Mesodermal cell (in vitro differentiated cells): ENCODE measurements around the gene DOCK1.

ENCODE experiments used
- H3K27ac ChIP-seq: 2 replicates; pipeline ENCODE4 v1.7.0; 2013; ENCODE audit warnings: mild to moderate bottlenecking, low read depth, low read length, moderate library complexity; ENCODE audit not compliant: severe bottlenecking
- H3K36me3 ChIP-seq: 2 replicates; pipeline ENCODE4 v1.7.1; 2013; ENCODE audit warnings: mild to moderate bottlenecking, low read length, moderate library complexity; ENCODE audit not compliant: control insufficient read depth, insufficient read depth
- H3K4me1 ChIP-seq: one replicate; pipeline ENCODE4 v1.7.1; 2013; ENCODE audit warnings: mild to moderate bottlenecking, low read length; ENCODE audit not compliant: insufficient read depth, control insufficient read depth, poor library complexity, severe bottlenecking
- H3K4me3 ChIP-seq: 2 replicates; pipeline ENCODE4 v1.7.0; 2013; ENCODE audit warnings: low read length, control low read depth, mild to moderate bottlenecking; ENCODE audit not compliant: insufficient read depth, poor library complexity, severe bottlenecking; ENCODE audit errors: extremely low read depth
- H3K9me3 ChIP-seq: 2 replicates; pipeline ENCODE4 v1.7.1; 2013; ENCODE audit warnings: mild to moderate bottlenecking, low read length, moderate library complexity; ENCODE audit not compliant: control insufficient read depth
- WGBS, 2 experiments: methylation state at CpG; one replicate each; pipeline ENCODE4 v1.1.5; 2013; ENCODE audit warnings: missing lambda C conversion rate in 2 of 2; ENCODE audit not compliant: insufficient coverage in 2 of 2; 5-methylcytosine and 5-hydroxymethylcytosine counted together

Gene DOCK1

DNA sequence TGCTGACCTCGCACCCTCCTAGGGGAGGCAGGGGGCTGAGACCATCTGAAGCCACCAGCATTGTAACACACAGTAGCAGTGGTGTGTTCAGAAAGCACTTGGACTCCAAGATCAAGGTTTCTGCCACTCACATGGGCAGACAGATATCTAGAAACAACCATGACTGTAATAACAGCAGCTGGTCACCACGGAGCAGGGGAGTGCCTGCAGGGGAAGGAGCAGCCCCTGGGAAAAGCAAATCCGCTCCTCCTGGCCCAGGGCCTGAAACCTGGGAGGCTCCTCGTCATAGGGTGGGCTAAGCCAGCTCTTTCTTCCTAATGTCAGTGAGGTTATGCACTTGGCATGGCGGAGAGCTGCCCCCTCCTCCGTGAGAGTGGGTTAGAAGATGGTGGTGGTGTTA is 409.6 kb downstream of the DOCK1 start:
- peaks cover 5% of the 10 kb centered on the region for H3K4me1 ChIP-seq
- H3K36me3 ChIP-seq, result no peaks in the 10 kb centered on the region
- no peak overlapping the region for H3K27ac ChIP-seq
- no peak overlapping the region for H3K4me3 ChIP-seq
- WGBS, 2 experiments, result 84 to 100% methylated on average over 4 of the region's 6 CpGs
- no peaks in the 10 kb centered on the region for H3K9me3 ChIP-seq

GRCh38 chr10:127315888-127316287 is 410.7 kb downstream of the DOCK1 start:
- peaks cover 5% of the 10 kb centered on the region for H3K4me1 ChIP-seq
- no peaks in the 10 kb centered on the region for H3K9me3 ChIP-seq
- H3K4me3 ChIP-seq, result no peak overlapping the region
- H3K27ac ChIP-seq, result no peak overlapping the region
- 100% methylated on average over 2 of the region's 5 CpGs for WGBS, 2 experiments
- no peaks in the 10 kb centered on the region for H3K36me3 ChIP-seq

DNA sequence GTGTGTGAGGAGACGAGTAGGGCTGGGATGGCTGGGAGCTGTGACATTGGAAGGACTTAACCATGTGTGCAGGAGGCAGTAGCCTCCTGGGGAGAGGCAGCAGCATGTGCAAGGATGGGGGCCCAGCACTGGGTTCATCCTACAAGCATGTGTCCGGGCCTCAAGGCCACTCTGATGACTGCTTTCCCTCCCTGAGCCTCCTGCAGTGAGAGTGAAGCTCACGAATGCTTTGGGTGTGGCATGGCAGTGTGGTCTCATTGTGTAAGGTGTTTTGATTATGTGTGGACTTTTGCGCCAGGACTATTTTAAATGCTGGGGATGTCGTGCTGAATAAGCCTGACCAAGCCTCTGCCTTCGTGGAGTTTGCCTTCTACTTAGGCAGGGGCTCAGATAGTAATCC is 413.2 kb downstream of the DOCK1 start:
- Histone ChIP-seq H3K4me3 (no peak overlapping the region), H3K4me1 (no peaks in the 10 kb centered on the region), H3K27ac (no peak overlapping the region), H3K36me3 (no peaks in the 10 kb centered on the region), H3K9me3 (no peaks in the 10 kb centered on the region)
- 95 to 96% methylated on average over 4 of the region's 6 CpGs for WGBS, 2 experiments

- WGBS, 2 experiments, result 92 to 93% methylated on average over 2 to 8 of the region's 9 CpGs
- Histone ChIP-seq H3K4me3 (no peak overlapping the region), H3K36me3 (no peaks in the 10 kb centered on the region), H3K9me3 (no peaks in the 10 kb centered on the region), H3K4me1 (no peaks in the 10 kb centered on the region), H3K27ac (no peak overlapping the region)
Observed at GRCh38 chr10:127319271-127319670, 414.0 kb downstream of the DOCK1 start.

GRCh38 chr10:127319691-127320090 is 414.5 kb downstream of the DOCK1 start:
- Histone ChIP-seq H3K27ac (no peak overlapping the region), H3K4me3 (no peak overlapping the region), H3K4me1 (no peaks in the 10 kb centered on the region), H3K36me3 (no peaks in the 10 kb centered on the region), H3K9me3 (no peaks in the 10 kb centered on the region)
- WGBS, 2 experiments, result 94 to 96% methylated on average over 10 of the region's 10 CpGs

GRCh38 chr10:127320176-127320575 is 414.9 kb downstream of the DOCK1 start:
- no peak overlapping the region for H3K4me3 ChIP-seq
- no peaks in the 10 kb centered on the region for H3K9me3 ChIP-seq
- no peak overlapping the region for H3K27ac ChIP-seq
- WGBS, 2 experiments, result 90 to 94% methylated on average over 9 of the region's 9 CpGs
- no peaks in the 10 kb centered on the region for H3K36me3 ChIP-seq
- no peaks in the 10 kb centered on the region for H3K4me1 ChIP-seq

GRCh38 chr10:127322286-127322685 is 417.1 kb downstream of the DOCK1 start:
- Histone ChIP-seq H3K4me1 (no peaks in the 10 kb centered on the region), H3K4me3 (no peak overlapping the region), H3K27ac (no peak overlapping the region), H3K9me3 (no peaks in the 10 kb centered on the region), H3K36me3 (no peaks in the 10 kb centered on the region)
- 80% methylated on average over 1 of the region's 1 CpG; no CpG with 5 or more reads in 1 of the 2 experiments for WGBS, 2 experiments

DNA sequence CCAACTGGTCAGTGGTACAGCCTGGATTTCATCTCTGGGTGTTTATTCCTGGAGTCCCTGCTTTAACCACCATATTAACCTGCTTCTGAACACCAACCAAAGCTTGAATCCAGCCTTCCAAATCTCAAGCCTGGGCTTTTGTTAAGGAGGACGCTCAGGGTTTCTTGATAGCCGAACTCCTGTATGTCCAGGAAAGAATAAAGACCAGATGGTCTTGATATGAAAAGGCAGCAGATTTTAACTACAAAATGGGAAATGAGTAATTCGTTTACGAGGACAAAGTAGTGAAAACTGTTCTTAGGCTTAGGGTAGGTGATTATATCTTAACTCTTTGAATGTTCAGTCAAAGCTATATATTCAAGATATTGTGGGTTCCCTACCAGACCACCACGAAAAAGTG is 420.3 kb downstream of the DOCK1 start:
- WGBS, 2 experiments, result 100% methylated on average over 4 of the region's 5 CpGs
- H3K4me1 ChIP-seq, result no peaks in the 10 kb centered on the region
- H3K9me3 ChIP-seq, result no peaks in the 10 kb centered on the region
- H3K27ac ChIP-seq, result no peak overlapping the region
- no peaks in the 10 kb centered on the region for H3K36me3 ChIP-seq
- no peak overlapping the region for H3K4me3 ChIP-seq

GRCh38 chr10:127326883-127327282 is 421.7 kb downstream of the DOCK1 start:
- 82 to 100% methylated on average over 3 of the region's 3 CpGs for WGBS, 2 experiments
- no peaks in the 10 kb centered on the region for H3K36me3 ChIP-seq
- H3K4me1 ChIP-seq, result no peaks in the 10 kb centered on the region
- H3K27ac ChIP-seq, result no peak overlapping the region
- no peak overlapping the region for H3K4me3 ChIP-seq
- no peaks in the 10 kb centered on the region for H3K9me3 ChIP-seq

DNA sequence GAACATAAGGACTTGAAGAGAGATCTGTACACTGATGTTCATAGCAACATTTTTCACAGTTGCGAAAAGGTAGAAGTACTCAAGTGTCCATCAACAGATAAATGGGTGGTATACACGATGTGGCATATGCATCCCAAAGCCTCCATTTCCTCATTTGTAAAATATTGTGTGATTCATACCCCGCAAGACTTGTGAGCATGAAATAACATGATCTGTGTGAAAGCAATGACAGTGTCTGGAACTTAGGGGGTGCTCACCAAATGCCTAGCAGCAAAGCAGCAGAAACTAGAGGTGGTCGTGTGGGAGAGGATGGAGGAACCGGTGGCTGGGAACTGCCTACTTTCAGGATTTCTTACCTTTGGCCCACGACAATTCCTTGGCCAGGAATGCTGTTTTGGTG is 426.5 kb downstream of the DOCK1 start:
- Histone ChIP-seq H3K9me3 (no peaks in the 10 kb centered on the region), H3K4me3 (no peak overlapping the region), H3K4me1 (no peaks in the 10 kb centered on the region), H3K27ac (no peak overlapping the region), H3K36me3 (no peaks in the 10 kb centered on the region)
- WGBS, 2 experiments, result 81 to 94% methylated on average over 4 to 6 of the region's 6 CpGs

GRCh38 chr10:127332631-127333030 is 427.4 kb downstream of the DOCK1 start:
- no peaks in the 10 kb centered on the region for H3K4me1 ChIP-seq
- no peaks in the 10 kb centered on the region for H3K36me3 ChIP-seq
- no peak overlapping the region for H3K27ac ChIP-seq
- WGBS, 2 experiments, result 89 to 90% methylated on average over 3 of the region's 4 CpGs
- H3K4me3 ChIP-seq, result no peak overlapping the region
- H3K9me3 ChIP-seq, result no peaks in the 10 kb centered on the region
